GM12801 (cell line): ENCODE measurements around the gene LIMK1.

ENCODE experiments used
- TF ChIP-seq, protein P1 (sequence below): IDR thresholded peaks from one replicate; pipeline ENCODE4 v1.5.1; 2011; ENCODE audit warnings: control low read depth; ENCODE audit not compliant: insufficient read length; ENCODE audit errors: extremely low read depth

The LIMK1 gene

DNA sequence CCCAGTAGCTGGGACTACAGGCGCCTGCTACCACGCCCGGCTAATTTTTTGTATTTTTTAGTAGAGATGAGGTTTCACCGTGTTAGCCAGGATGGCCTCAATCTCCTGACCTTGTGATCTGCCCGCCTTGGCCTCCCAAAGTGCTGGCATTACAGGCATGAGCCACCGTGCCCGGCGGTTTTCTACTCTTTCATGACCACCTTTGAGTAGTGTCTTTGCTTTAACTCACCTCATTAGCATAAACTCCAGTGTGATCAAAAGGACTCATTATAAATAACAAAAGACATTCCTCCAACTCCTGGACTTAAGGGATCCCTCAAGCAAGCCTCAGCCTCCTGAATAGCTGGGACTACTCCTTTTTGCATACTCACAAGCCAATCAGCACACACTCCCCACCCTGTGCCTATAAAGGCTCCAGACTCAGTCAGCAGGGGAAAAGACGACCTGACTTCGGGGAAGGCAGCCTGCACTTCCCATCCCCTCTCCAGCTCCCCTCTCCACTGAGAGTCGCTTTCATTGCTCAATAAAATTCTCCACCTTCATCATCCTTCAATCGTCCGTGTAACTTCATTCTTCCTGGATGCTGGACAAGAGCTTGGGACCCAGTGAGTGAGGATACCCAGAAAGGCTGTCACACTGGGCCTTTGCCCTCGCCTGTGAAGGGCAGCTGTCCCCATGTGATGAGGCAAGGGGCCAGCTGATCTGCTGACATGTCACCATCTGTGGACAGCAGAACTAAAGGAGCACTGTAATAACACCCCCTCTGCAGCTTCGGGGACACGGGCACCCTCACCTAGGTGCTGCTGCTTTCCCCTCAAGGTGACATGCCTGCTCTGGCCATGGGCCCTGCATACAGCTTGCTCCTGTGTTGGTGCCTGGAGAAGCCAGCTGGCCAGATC is 55.6 kb downstream of the LIMK1 start:
- TF ChIP-seq, protein P1, sequence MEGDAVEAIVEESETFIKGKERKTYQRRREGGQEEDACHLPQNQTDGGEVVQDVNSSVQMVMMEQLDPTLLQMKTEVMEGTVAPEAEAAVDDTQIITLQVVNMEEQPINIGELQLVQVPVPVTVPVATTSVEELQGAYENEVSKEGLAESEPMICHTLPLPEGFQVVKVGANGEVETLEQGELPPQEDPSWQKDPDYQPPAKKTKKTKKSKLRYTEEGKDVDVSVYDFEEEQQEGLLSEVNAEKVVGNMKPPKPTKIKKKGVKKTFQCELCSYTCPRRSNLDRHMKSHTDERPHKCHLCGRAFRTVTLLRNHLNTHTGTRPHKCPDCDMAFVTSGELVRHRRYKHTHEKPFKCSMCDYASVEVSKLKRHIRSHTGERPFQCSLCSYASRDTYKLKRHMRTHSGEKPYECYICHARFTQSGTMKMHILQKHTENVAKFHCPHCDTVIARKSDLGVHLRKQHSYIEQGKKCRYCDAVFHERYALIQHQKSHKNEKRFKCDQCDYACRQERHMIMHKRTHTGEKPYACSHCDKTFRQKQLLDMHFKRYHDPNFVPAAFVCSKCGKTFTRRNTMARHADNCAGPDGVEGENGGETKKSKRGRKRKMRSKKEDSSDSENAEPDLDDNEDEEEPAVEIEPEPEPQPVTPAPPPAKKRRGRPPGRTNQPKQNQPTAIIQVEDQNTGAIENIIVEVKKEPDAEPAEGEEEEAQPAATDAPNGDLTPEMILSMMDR: no peak

DNA sequence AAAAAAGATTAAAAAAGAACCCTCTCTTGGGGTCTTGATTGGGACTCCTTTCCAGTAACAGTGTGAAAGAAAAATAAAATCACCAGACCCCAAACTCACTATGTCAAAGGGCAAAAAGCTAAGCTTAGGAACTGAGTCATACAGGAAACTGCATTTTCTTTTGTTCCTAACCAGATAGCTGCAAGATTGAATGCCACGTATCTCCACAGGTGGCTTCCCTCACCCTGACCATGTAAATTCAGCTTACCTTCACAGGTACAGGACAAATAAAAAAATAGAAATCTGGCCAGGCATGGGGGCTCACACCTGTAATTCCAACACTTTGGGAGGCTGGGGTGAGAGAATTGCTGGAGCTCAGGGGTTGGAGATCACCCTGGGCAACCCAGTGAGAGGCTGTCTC is 58.1 kb downstream of the LIMK1 start:
- TF ChIP-seq, protein P1: no peak

DNA sequence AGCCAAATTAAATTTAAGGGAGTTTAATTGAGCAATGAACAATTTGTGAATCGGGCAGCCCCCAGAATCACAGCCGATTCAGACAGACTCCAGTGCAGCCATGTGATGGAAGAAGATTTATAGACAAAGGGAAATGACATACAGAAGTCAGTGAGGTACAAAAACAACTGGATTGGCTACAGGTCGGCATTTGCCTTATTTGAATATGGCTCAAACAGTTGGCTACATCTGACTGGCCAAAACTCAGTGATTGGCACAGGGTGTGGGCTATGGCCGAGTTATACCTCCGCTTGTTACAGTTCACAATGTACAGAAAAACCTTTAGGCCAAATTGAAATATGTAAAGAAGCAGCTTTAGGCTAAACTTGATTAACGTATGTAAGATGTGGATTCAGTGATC is 59.8 kb downstream of the LIMK1 start:
- TF ChIP-seq, protein P1: no peak

DNA sequence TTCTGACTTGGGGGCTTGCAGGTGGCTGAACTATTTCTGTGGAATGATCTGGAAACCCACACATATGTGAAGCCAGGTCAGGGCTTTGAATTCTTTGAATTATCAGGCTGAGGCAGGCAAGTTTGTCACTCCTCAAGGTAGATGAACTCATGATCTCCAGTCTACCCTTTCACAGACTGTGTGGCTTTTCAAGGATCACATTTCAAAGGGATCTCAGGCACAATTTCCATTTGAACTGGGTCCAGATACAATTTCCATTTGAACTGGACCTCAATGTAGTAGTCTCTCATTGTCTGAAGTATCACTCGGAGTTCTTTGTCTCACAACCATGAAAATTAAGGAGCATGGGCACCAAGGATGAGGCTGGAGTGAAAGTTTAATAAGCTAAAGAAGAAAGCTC is 64.9 kb downstream of the LIMK1 start:
- TF ChIP-seq, protein P1: no peak

DNA sequence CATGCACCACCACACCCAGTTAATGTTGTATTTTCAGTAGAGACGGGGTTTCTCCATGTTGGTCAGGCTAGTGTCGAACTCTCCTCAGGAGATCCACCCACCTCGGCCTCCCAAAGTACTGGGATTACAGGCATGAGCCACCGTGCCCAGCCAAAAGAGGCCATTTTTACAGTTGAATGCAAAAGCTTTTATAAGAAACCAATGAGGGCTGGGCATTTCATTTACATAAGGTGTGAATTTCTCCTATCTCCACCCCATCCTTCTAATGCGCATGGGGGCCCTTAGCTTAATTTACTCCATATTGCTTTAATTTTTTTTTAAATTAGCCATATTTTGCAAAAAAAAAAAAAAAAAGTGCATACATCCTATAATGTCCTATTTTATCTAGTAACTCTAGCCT is 65.5 kb downstream of the LIMK1 start:
- TF ChIP-seq, protein P1: no peak

DNA sequence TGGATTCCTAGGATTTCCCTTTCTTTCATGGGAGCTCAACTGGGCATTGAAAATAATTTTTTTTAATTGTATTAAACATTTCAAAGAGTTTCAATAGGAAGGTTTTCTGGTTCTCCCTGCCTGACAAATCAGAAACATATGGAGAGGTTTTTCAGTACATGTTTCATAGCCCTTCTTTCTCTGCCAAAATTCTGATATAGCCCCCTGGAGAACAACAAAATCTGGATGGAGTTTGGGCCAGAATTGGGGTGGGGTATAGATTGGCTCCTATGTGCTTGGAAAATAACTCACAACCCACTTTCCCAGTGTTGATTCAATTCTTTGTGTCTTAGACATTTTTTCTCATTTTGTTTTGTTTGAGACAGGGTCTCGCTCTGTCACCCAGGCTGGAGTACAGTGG is 66.0 kb downstream of the LIMK1 start:
- TF ChIP-seq, protein P1: no peak

DNA sequence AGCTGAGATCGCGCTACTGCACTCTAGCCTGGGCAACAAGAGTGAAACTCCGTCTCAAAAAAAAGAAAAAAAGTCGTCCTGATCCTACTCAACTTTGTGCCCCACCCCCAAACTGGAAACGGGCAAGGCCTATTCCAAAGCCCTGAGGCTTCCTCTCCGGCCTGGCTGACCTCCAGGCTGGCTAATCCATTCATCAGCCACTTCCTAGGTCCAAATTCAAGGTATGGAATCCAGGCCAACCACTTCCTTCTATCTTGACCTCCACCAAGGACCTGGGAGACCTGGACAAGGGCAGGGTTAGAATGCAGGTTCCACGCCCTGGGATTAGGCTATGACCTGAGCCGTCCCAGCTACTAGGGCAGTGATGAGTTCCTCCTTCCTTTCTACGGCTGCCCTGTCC is 70.1 kb downstream of the LIMK1 start:
- TF ChIP-seq, protein P1: no peak
